ENCODE results near the gene MYOG. TPM values are rescaled to one million over a fixed set of nuclear protein-coding genes. Genes with fewer than 3 reads are reported as not detected.

The MYOG gene
- total and polyA plus RNA-seq, 10 of the 15 experiments (the other 5 are each of a cell fraction or from before 2014, with no cell fraction given) = not detected

GRCh38 chr1:203038217-203038741, 47.5 kb downstream of the MYOG start (continued):
- TF ChIP-seq ETV6 (conservative IDR thresholded peaks at IDR 0.05 in 1 of 2, IDR thresholded peaks at IDR 0.05 in 1 of 2; ENCODE audit: borderline replicate concordance in 1 of 2, low read depth in 1 of 2) (no peak), EED (IDR thresholded peaks at IDR 0.05; ENCODE audit: low read depth) (no peak), JUND (IDR thresholded peaks at IDR 0.05; ENCODE audit: low read depth, low read length) (0 out of 2 replicates have a peak, but pooled peaks have one; percentile 19), NFIC (IDR thresholded peaks at IDR 0.05; ENCODE audit: low read depth, low read length) (no peak), ZNF24 (IDR thresholded peaks at IDR 0.05) (no peak), SIX5 (IDR thresholded peaks at IDR 0.05; ENCODE audit: low read depth, low read length, severe bottlenecking) (no peak), TAF1 (IDR thresholded peaks at IDR 0.05; ENCODE audit: borderline replicate concordance, low read depth, low read length) (no peak), RCOR1 (conservative IDR thresholded peaks at IDR 0.05; ENCODE audit: low read depth, low read length) (no peak), NR2C2 (IDR thresholded peaks at IDR 0.05; ENCODE audit: borderline replicate concordance, control insufficient read depth, insufficient read length, low read depth) (no peak), SREBF2 (IDR thresholded peaks at IDR 0.05; ENCODE audit: low read length) (no peak), BRCA1 (IDR thresholded peaks at IDR 0.05; ENCODE audit: low read depth, low read length) (no peak), CBX3 (IDR thresholded peaks at IDR 0.05; ENCODE audit: borderline replicate concordance, low read depth) (no peak), PAX8 (IDR thresholded peaks at IDR 0.05) (no peak), RBBP5 (conservative IDR thresholded peaks at IDR 0.05) (no peak), FOXM1 (IDR thresholded peaks at IDR 0.05; ENCODE audit: low read depth, low read length) (no peak), KDM1A (IDR thresholded peaks at IDR 0.05; ENCODE audit: borderline replicate concordance) (no peak), DPF2 (IDR thresholded peaks at IDR 0.05) (no peak), TCF7 (IDR thresholded peaks at IDR 0.05; ENCODE audit: borderline replicate concordance) (no peak), TCF12 (IDR thresholded peaks at IDR 0.05; ENCODE audit: low read depth, low read length) (peak; percentile 55; the same call in 1 of the 2 replicates), TBL1XR1 (IDR thresholded peaks at IDR 0.05; ENCODE audit: low read depth, low read length) (no peak), CBFB (IDR thresholded peaks at IDR 0.05; ENCODE audit: low read depth) (no peak), BCL11A (IDR thresholded peaks at IDR 0.05; ENCODE audit: low read depth, low read length) (no peak), IRF4 (IDR thresholded peaks at IDR 0.05; ENCODE audit: low read depth, low read length) (no peak), JUNB (IDR thresholded peaks at IDR 0.05) (no peak), POU2F2 (IDR thresholded peaks at IDR 0.05; ENCODE audit: borderline replicate concordance, low read depth, low read length) (no peak), POLR2AphosphoS5 (IDR thresholded peaks at IDR 0.05; ENCODE audit: low read length) (no peak)
- TF ChIP-seq, protein P1, sequence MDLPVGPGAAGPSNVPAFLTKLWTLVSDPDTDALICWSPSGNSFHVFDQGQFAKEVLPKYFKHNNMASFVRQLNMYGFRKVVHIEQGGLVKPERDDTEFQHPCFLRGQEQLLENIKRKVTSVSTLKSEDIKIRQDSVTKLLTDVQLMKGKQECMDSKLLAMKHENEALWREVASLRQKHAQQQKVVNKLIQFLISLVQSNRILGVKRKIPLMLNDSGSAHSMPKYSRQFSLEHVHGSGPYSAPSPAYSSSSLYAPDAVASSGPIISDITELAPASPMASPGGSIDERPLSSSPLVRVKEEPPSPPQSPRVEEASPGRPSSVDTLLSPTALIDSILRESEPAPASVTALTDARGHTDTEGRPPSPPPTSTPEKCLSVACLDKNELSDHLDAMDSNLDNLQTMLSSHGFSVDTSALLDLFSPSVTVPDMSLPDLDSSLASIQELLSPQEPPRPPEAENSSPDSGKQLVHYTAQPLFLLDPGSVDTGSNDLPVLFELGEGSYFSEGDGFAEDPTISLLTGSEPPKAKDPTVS (IDR thresholded peaks at IDR 0.05; ENCODE audit: low read depth, low read length) = no peak
- TF ChIP-seq, protein P2, sequence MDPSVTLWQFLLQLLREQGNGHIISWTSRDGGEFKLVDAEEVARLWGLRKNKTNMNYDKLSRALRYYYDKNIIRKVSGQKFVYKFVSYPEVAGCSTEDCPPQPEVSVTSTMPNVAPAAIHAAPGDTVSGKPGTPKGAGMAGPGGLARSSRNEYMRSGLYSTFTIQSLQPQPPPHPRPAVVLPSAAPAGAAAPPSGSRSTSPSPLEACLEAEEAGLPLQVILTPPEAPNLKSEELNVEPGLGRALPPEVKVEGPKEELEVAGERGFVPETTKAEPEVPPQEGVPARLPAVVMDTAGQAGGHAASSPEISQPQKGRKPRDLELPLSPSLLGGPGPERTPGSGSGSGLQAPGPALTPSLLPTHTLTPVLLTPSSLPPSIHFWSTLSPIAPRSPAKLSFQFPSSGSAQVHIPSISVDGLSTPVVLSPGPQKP (IDR thresholded peaks at IDR 0.05; ENCODE audit: low read depth, low read length) = no peak
- TF ChIP-seq, protein P3, sequence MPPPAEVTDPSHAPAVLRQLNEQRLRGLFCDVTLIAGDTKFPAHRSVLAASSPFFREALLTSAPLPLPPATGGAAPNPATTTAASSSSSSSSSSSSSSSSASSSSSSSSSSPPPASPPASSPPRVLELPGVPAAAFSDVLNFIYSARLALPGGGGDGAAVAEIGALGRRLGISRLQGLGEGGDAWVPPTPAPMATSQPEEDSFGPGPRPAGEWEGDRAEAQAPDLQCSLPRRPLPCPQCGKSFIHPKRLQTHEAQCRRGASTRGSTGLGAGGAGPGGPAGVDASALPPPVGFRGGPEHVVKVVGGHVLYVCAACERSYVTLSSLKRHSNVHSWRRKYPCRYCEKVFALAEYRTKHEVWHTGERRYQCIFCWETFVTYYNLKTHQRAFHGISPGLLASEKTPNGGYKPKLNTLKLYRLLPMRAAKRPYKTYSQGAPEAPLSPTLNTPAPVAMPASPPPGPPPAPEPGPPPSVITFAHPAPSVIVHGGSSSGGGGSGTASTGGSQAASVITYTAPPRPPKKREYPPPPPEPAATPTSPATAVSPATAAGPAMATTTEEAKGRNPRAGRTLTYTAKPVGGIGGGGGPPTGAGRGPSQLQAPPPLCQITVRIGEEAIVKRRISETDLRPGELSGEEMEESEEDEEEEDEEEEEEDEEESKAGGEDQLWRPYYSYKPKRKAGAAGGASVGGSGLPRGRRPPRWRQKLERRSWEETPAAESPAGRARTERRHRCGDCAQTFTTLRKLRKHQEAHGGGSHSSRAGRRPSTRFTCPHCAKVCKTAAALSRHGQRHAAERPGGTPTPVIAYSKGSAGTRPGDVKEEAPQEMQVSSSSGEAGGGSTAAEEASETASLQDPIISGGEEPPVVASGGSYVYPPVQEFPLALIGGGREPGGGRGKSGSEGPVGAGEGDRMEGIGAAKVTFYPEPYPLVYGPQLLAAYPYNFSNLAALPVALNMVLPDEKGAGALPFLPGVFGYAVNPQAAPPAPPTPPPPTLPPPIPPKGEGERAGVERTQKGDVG (CRISPR knock-in tag; IDR thresholded peaks at IDR 0.05) = no peak
